ENCODE results near the gene ESYT2. TPM values are rescaled to one million over a fixed set of nuclear protein-coding genes. Genes with fewer than 3 reads are reported as not detected.

ESYT2 gene
- total and polyA plus RNA-seq, 2 experiments from 2014 or later, result 15.8 to 40.3 TPM

DNA sequence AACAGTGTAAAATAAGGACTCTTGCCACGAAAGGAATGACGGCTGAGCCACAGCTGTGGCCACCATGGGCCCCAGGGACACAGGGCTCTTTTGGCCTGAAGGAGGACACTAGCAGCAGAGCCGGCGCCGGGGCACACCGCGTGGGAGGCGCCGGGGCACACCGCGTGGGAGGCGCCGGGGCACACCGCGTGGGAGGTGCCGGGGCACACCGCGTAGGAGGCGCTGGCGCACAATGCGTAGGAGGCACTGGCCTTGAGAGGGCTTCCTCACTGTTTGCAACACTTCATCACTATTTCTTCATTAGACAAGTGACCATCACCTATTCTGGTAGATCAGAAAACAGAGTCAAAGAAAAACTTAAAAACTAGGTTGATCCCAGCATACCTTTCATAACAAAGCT lies 23.4 kb downstream of the ESYT2 start:
- Histone ChIP-seq H3K27ac (no peak overlapping the region), H3K27me3 (no peaks in the 10 kb centered on the region), H3K9me3 (ENCODE audit: low read depth) (no peaks in the 10 kb centered on the region), H3K36me3 (no peaks in the 10 kb centered on the region), H3K4me3 (no peak overlapping the region), H3K4me1 (ENCODE audit: low read depth) (no peaks in the 10 kb centered on the region)
- TF ChIP-seq, protein P1, sequence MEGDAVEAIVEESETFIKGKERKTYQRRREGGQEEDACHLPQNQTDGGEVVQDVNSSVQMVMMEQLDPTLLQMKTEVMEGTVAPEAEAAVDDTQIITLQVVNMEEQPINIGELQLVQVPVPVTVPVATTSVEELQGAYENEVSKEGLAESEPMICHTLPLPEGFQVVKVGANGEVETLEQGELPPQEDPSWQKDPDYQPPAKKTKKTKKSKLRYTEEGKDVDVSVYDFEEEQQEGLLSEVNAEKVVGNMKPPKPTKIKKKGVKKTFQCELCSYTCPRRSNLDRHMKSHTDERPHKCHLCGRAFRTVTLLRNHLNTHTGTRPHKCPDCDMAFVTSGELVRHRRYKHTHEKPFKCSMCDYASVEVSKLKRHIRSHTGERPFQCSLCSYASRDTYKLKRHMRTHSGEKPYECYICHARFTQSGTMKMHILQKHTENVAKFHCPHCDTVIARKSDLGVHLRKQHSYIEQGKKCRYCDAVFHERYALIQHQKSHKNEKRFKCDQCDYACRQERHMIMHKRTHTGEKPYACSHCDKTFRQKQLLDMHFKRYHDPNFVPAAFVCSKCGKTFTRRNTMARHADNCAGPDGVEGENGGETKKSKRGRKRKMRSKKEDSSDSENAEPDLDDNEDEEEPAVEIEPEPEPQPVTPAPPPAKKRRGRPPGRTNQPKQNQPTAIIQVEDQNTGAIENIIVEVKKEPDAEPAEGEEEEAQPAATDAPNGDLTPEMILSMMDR (IDR thresholded peaks at IDR 0.05; ENCODE audit: low read depth, low read length), result no peak
- no peak for DNase-seq (ENCODE audit: low read depth in 1 of 2, low spot score in 1 of 2)

DNA sequence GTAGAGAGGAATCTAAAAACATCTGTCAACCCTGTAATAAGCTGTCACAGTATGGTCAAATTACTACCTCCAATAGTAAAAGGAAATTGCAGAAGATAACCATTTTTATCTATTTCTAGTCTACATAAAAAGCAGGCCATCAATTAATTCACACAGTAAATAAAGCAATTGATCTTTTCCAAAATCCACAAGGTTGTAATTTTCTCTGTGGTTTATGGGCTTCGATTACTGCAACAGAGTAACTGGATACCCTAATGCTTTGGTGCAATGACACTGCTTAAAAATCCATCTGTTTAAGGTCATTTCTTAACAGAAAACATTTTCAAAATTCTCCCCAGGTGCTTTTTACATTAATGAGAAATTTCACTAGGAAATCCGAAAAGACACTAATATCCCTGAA lies 23.9 kb downstream of the ESYT2 start:
- no peaks in the 10 kb centered on the region for H3K36me3 ChIP-seq
- H3K27ac ChIP-seq, result no peak overlapping the region
- no peaks in the 10 kb centered on the region for H3K9me3 ChIP-seq (ENCODE audit: low read depth)
- TF ChIP-seq, protein P1 (IDR thresholded peaks at IDR 0.05; ENCODE audit: low read depth, low read length), result no peak
- no peak overlapping the region for H3K4me3 ChIP-seq
- DNase-seq (ENCODE audit: low read depth in 1 of 2, low spot score in 1 of 2), result no peak
- H3K27me3 ChIP-seq, result no peaks in the 10 kb centered on the region
- H3K4me1 ChIP-seq (ENCODE audit: low read depth), result no peaks in the 10 kb centered on the region

DNA sequence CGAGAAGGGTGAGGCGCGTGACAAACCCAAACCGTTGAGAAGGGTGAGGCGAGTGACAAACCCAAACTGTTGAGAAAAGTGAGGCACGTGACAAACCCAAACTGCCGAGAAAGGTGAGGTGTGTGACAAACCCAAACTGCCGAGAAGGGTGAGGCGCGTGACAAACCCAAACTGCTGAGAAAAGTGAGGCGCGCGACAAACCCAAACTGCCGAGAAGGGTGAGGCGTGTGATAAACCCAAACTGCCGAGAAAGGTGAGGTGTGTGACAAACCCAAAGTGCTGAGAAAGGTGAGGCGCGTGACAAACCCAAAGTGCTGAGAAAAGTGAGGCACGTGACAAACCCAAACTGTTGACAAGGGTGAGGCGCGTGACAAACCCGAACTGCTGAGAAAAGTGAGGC lies 25.0 kb downstream of the ESYT2 start:
- no peaks in the 10 kb centered on the region for H3K36me3 ChIP-seq
- no peaks in the 10 kb centered on the region for H3K9me3 ChIP-seq (ENCODE audit: low read depth)
- DNase-seq (ENCODE audit: low read depth in 1 of 2, low spot score in 1 of 2), result no peak
- no peak overlapping the region for H3K27ac ChIP-seq
- H3K27me3 ChIP-seq, result no peaks in the 10 kb centered on the region
- no peaks in the 10 kb centered on the region for H3K4me1 ChIP-seq (ENCODE audit: low read depth)
- TF ChIP-seq, protein P1 (IDR thresholded peaks at IDR 0.05; ENCODE audit: low read depth, low read length), result no peak
- H3K4me3 ChIP-seq, result no peak overlapping the region

DNA sequence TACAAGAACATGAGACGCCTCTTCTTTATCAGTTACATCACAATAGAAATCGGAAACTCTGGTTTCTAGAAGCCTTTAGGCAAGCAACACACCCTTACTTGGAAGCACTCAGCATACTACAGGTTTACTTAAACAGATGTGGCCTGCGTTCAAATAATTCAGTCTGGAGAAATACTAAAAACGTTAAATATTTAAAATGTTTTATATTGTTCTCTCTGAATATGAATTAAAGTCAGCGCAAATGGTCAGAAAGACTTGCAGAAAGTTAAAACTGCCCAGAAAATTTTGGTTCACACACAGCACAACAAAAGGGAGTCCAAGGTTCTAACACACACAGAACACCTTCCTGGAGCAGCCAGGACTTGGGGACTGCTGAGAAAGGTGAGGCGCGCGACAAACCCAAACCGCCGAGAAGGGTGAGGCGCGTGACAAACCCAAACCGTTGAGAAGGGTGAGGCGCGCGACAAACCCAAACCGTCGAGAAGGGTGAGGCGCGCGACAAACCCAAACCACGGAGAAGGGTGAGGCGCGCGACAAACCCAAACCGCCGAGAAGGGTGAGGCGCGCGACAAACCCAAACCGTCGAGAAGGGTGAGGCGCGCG lies 25.8 kb downstream of the ESYT2 start:
- Histone ChIP-seq H3K4me1 (ENCODE audit: low read depth) (no peaks in the 10 kb centered on the region), H3K36me3 (no peaks in the 10 kb centered on the region), H3K9me3 (ENCODE audit: low read depth) (no peaks in the 10 kb centered on the region), H3K4me3 (no peak overlapping the region), H3K27me3 (no peaks in the 10 kb centered on the region), H3K27ac (no peak overlapping the region)
- no peak for DNase-seq (ENCODE audit: low read depth in 1 of 2, low spot score in 1 of 2)
- TF ChIP-seq, protein P1 (IDR thresholded peaks at IDR 0.05; ENCODE audit: low read depth, low read length), result no peak

DNA sequence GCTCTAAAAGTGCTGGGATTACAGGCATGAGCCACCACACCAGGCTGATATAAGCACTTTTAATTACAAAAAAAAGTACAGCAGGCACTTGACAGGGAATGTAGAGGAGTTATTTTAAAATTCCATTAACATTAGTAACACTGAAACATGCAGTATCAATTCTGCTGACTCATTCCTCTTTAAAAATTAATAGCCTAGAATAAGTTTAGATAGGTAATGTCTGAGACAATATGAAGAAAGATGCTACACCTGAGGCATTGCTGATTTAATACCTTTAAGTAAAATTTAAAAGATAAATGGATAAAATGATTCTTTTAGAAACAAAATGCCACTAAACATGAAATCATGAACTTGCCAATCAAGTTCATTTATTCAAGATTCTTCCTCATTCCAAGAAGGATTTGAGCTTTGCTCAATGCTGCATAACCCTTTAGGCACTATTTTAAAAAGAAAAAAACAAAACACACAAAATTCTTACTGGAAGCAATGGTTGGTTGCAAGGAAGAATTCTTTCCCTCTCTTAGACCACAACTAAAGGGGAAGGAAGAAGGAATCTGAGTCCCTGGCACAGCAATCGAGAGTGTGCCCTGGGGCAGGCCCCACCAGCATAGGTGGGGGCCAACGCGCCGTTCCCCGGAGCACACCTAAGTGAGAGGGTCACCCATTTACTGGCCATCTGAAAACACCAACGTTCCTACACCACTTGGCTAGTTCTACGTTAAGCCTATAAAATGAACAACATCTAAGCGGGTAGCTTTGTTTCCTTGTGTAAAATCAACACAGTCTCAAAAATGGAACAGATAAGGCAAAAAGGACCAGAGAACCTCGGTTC lies 26.6 kb downstream of the ESYT2 start:
- no peaks in the 10 kb centered on the region for H3K36me3 ChIP-seq
- TF ChIP-seq, protein P1 (IDR thresholded peaks at IDR 0.05; ENCODE audit: low read depth, low read length), result no peak
- H3K27me3 ChIP-seq, result no peaks in the 10 kb centered on the region
- DNase-seq (ENCODE audit: low read depth in 1 of 2, low spot score in 1 of 2), result peak in 1 of 2 donors; percentile 50
- H3K9me3 ChIP-seq (ENCODE audit: low read depth), result no peaks in the 10 kb centered on the region
- no peak overlapping the region for H3K27ac ChIP-seq
- H3K4me3 ChIP-seq, result no peak overlapping the region
- H3K4me1 ChIP-seq (ENCODE audit: low read depth), result no peaks in the 10 kb centered on the region

Measured in cardiac muscle cell (in vitro differentiated cells and primary cell).